K562 (cell line): Measurements from ENCODE around the gene CENPX. TPM values are rescaled to one million over a fixed set of nuclear protein-coding genes. Genes with fewer than 3 reads are reported as not detected.

Experiments
- CBFB ChIP-seq: sonication (generic); formaldehyde crosslinking; IDR thresholded peaks from 2 replicates; pipeline ENCODE4 v1.4.0; 2020; ENCODE audit warnings: mild to moderate bottlenecking, missing genetic modification reagents
- DACH1 ChIP-seq: fragments of 450-650 bp; IDR thresholded peaks from 2 replicates; pipeline ENCODE4 v1.6.1; 2018; ENCODE audit not compliant: partially characterized antibody
- ELF2 ChIP-seq: fragments of 250-450 bp; sonication (Bioruptor Pico); IDR thresholded peaks from 2 replicates; pipeline ENCODE4 v1.5.0; 2021; ENCODE audit warnings: mild to moderate bottlenecking
- EP300 ChIP-seq: IDR thresholded peaks from 2 replicates; pipeline ENCODE4 v1.6.1; 2012; ENCODE audit warnings: low read length, improper control_type of control experiment
- ETS2 ChIP-seq: IDR thresholded peaks from 2 replicates; pipeline ENCODE4 v1.6.1; 2016; ENCODE audit warnings: borderline replicate concordance, missing genetic modification characterization, mild to moderate bottlenecking, moderate library complexity, missing compliant biosample characterization; ENCODE audit not compliant: poor library complexity, severe bottlenecking
- FOXP1 ChIP-seq: sonication (generic); formaldehyde crosslinking; IDR thresholded peaks from 2 replicates; pipeline ENCODE4 v1.8.0; 2022; ENCODE audit warnings: mild to moderate bottlenecking, missing genetic modification reagents
- KLF1 ChIP-seq: fragments of 450-650 bp; IDR thresholded peaks from 2 replicates; pipeline ENCODE4 v1.6.1; 2016; ENCODE audit warnings: missing genetic modification characterization, missing compliant biosample characterization
- MEF2A ChIP-seq: IDR thresholded peaks from 2 replicates; pipeline ENCODE4 v1.6.1; 2011; ENCODE audit warnings: low read depth, mild to moderate bottlenecking, low read length, moderate library complexity; ENCODE audit not compliant: control insufficient read depth
- NEUROD1 ChIP-seq: fragments of 150-350 bp; IDR thresholded peaks from 2 replicates; pipeline ENCODE4 v1.6.1; 2014; ENCODE audit warnings: borderline replicate concordance, low read length, low read depth; ENCODE audit not compliant: partially characterized antibody
- NFRKB ChIP-seq: fragments of 450-650 bp; IDR thresholded peaks from 2 replicates; pipeline ENCODE4 v1.6.1; 2016; ENCODE audit warnings: low read depth
- NR4A1 ChIP-seq, 2 experiments: fragments of 250-450 bp in 1 of 2; fragments of 450-650 bp in 1 of 2; sonication (Bioruptor Pico) in 1 of 2; IDR thresholded peaks; 2 replicates each; pipeline versions ENCODE4 v1.4.0 to v1.6.1; 2016 to 2020; ENCODE audit warnings: mild to moderate bottlenecking in 2 of 2, missing compliant biosample characterization in 1 of 2, missing genetic modification characterization in 1 of 2, moderate library complexity in 1 of 2
- POU5F1 ChIP-seq: fragments of 150-350 bp; IDR thresholded peaks from 2 replicates; pipeline ENCODE4 v1.6.1; 2014; ENCODE audit warnings: borderline replicate concordance, low read length, low read depth, mild to moderate bottlenecking; ENCODE audit not compliant: partially characterized antibody
- SMAD1 ChIP-seq: fragments of 150-350 bp; IDR thresholded peaks from 2 replicates; pipeline ENCODE4 v1.6.1; 2014; ENCODE audit warnings: low read length, low read depth; ENCODE audit not compliant: partially characterized antibody
- SP1 ChIP-seq: sonication (generic); formaldehyde crosslinking; IDR thresholded peaks from 2 replicates; pipeline ENCODE4 v1.8.1; 2022; ENCODE audit warnings: mild to moderate bottlenecking, missing genetic modification reagents
- ZNF695 ChIP-seq: fragments of 450-650 bp; formaldehyde crosslinking; IDR thresholded peaks from 2 replicates; pipeline ENCODE4 v1.4.0; 2020; ENCODE audit warnings: mild to moderate bottlenecking, moderate library complexity
- ZSCAN29 ChIP-seq: fragments of 450-650 bp; IDR thresholded peaks from 2 replicates; pipeline ENCODE4 v1.6.1; 2017
- polyA plus RNA-seq, 8 experiments: library from polyadenylated mRNA; depleted of rRNA in 4 of 8; stranded (reverse) in 5 of 8; unstranded in 3 of 8; fragments of >200 nt; fragmentation: Nextera tagmentation in 2 of 8; fragmentation: Illumina TruSeq in 1 of 8; extraction: Ambion mirVana in 2 of 8; extraction: Trizol in 1 of 8; gene quantifications; 2 replicates each; pipeline versions ENCODE4 v1.2.1 to v1.2.3, GENCODE V29; 2011 to 2014; ENCODE audit warnings: inconsistent platforms in 1 of 8, missing spikeins in 1 of 8
- total RNA-seq, 7 experiments: library from RNA; depleted of rRNA in 6 of 7; stranded (reverse); fragments of >200 nt in 6 of 7; fragmentation: Illumina TruSeq in 2 of 7; extraction: Trizol in 2 of 7; gene quantifications; 2 replicates each; pipeline versions ENCODE4 v1.2.1 to v1.2.3, GENCODE V29; 2011 to 2021; ENCODE audit warnings: low replicate concordance in 1 of 7
- TF ChIP-seq, protein P1 (sequence below): fragments of 450-650 bp; conservative IDR thresholded peaks from 2 replicates; pipeline ENCODE4 v1.6.1; 2016; ENCODE audit warnings: missing genetic modification characterization, low read depth, mild to moderate bottlenecking, missing compliant biosample characterization, moderate library complexity
- TF ChIP-seq, protein P2 (sequence below): fragments of 450-650 bp; IDR thresholded peaks from 2 replicates; pipeline ENCODE4 v1.6.1; 2018; ENCODE audit warnings: mild to moderate bottlenecking, low read depth; ENCODE audit not compliant: partially characterized antibody
- TF ChIP-seq, protein P3 (sequence below): fragments of 450-650 bp; formaldehyde crosslinking; conservative IDR thresholded peaks from 2 replicates; pipeline ENCODE4 v1.4.0; 2022; ENCODE audit warnings: mild to moderate bottlenecking, missing genetic modification characterization
- TF ChIP-seq, protein P4 (sequence below): IDR thresholded peaks from 2 replicates; pipeline ENCODE4 v1.6.1; 2011; ENCODE audit not compliant: insufficient read length; ENCODE audit errors: extremely low read depth
- TF ChIP-seq, protein P5 (sequence below): fragments of 250-450 bp; sonication (Bioruptor Pico); IDR thresholded peaks from 2 replicates; pipeline ENCODE4 v1.8.0; 2021; ENCODE audit warnings: moderate library complexity, mild to moderate bottlenecking, inconsistent platforms
- TF ChIP-seq, protein P6 (sequence below): conservative IDR thresholded peaks from 2 replicates; pipeline ENCODE4 v1.6.1; 2011; ENCODE audit warnings: low read depth, mild to moderate bottlenecking, low read length; ENCODE audit not compliant: control insufficient read depth

CENPX gene
- total and polyA plus RNA-seq, 9 of the 15 experiments (the other 6 are each of a cell fraction or from before 2014, with no cell fraction given): 32.7 to 352 (median 127) TPM

DNA sequence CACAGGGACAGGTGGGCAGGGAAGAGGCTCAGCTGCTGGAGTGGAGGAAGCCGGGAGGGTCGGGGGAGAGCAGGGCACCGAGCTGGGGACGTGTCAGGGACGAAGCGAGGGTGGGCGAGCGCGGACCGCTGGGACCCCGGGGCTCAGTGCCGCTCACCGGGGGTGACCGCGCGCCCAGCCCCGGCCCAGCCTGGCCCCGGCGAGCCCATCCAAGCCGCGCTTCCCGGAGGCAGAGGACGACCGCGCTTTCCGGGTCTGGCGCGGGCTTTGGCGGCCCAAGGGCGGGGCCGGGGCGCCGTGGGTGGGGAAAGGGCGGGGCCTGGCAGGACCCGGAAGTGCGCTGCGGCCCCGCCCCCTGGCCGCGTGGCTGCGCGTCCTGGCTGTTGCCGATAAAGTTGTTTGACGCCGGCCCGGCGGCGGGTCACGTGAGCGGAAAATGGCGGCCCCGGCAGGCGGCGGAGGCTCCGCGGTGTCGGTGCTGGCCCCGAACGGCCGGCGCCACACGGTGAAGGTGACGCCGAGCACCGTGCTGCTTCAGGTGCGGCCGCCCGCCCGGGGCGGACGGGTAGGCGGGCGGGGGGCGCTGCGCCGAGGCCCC, 45.4 kb downstream of the CENPX start, which contains the start of gene ASPSCR1 (continued):
- TF ChIP-seq, protein P1, sequence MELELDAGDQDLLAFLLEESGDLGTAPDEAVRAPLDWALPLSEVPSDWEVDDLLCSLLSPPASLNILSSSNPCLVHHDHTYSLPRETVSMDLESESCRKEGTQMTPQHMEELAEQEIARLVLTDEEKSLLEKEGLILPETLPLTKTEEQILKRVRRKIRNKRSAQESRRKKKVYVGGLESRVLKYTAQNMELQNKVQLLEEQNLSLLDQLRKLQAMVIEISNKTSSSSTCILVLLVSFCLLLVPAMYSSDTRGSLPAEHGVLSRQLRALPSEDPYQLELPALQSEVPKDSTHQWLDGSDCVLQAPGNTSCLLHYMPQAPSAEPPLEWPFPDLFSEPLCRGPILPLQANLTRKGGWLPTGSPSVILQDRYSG (tag): no peak
- TF ChIP-seq MEF2A (peak; percentile 37; the same call in 1 of the 2 replicates), SMAD1 (peak; percentile 32), EP300 (peak; percentile 49; the same call in 1 of the 2 replicates), FOXP1 (peak; percentile 89), POU5F1 (no peak), NR4A1 (CRISPR knock-in tag; IDR thresholded peaks at IDR 0.05) (no peak), NR4A1 (tag; IDR thresholded peaks at IDR 0.05) (peak; percentile 43; the same call in 1 of the 2 replicates), SP1 (CRISPR knock-in tag) (peak; percentile 92), ZSCAN29 (no peak), KLF1 (tag) (peak; percentile 81), NFRKB (no peak), ZNF695 (CRISPR knock-in tag) (no peak), CBFB (no peak), DACH1 (no peak), NEUROD1 (peak; percentile 72), ETS2 (tag) (no peak), ELF2 (CRISPR knock-in tag) (peak; percentile 97)
- TF ChIP-seq, protein P2, sequence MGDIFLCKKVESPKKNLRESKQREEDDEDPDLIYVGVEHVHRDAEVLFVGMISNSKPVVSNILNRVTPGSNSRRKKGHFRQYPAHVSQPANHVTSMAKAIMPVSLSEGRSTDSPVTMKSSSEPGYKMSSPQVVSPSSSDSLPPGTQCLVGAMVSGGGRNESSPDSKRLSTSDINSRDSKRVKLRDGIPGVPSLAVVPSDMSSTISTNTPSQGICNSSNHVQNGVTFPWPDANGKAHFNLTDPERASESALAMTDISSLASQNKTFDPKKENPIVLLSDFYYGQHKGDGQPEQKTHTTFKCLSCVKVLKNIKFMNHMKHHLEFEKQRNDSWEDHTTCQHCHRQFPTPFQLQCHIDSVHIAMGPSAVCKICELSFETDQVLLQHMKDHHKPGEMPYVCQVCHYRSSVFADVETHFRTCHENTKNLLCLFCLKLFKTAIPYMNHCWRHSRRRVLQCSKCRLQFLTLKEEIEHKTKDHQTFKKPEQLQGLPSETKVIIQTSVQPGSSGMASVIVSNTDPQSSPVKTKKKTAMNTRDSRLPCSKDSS: no peak
- TF ChIP-seq, protein P3, sequence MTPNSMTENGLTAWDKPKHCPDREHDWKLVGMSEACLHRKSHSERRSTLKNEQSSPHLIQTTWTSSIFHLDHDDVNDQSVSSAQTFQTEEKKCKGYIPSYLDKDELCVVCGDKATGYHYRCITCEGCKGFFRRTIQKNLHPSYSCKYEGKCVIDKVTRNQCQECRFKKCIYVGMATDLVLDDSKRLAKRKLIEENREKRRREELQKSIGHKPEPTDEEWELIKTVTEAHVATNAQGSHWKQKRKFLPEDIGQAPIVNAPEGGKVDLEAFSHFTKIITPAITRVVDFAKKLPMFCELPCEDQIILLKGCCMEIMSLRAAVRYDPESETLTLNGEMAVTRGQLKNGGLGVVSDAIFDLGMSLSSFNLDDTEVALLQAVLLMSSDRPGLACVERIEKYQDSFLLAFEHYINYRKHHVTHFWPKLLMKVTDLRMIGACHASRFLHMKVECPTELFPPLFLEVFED: no peak
- TF ChIP-seq, protein P4, sequence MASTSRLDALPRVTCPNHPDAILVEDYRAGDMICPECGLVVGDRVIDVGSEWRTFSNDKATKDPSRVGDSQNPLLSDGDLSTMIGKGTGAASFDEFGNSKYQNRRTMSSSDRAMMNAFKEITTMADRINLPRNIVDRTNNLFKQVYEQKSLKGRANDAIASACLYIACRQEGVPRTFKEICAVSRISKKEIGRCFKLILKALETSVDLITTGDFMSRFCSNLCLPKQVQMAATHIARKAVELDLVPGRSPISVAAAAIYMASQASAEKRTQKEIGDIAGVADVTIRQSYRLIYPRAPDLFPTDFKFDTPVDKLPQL: no peak
- TF ChIP-seq, protein P5, sequence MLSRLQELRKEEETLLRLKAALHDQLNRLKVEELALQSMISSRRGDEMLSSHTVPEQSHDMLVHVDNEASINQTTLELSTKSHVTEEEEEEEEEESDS (CRISPR knock-in tag): no peak
- TF ChIP-seq, protein P6, sequence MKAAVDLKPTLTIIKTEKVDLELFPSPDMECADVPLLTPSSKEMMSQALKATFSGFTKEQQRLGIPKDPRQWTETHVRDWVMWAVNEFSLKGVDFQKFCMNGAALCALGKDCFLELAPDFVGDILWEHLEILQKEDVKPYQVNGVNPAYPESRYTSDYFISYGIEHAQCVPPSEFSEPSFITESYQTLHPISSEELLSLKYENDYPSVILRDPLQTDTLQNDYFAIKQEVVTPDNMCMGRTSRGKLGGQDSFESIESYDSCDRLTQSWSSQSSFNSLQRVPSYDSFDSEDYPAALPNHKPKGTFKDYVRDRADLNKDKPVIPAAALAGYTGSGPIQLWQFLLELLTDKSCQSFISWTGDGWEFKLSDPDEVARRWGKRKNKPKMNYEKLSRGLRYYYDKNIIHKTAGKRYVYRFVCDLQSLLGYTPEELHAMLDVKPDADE: peak; percentile 98
